Endothelial cell of umbilical vein (primary cell): ENCODE data around the gene SWT1. TPM values are rescaled to one million over a fixed set of nuclear protein-coding genes. Genes with fewer than 3 reads are reported as not detected.

Source experiments
- BruUV-seq: library from RNA; stranded (reverse); fragments of 400-500 nt; replicated peaks from 2 replicates; lab custom pipeline; 2021; lab: Mats Ljungman, UMichigan
- CTCF ChIA-PET: fragments of 300-600, 350-600 bp; sonication (Branson Sonifier 250); formaldehyde crosslinking; loops from one replicate; lab custom pipeline; 2021; ENCODE audit warnings: antibody characterized with exemption, inconsistent platforms; lab: Charles Lee
- POLR2A ChIA-PET: fragments of 300-600, 350-600 bp; sonication (Branson Sonifier 250); formaldehyde crosslinking; loops from one replicate; lab custom pipeline; 2021; ENCODE audit warnings: antibody characterized with exemption, inconsistent platforms; lab: Charles Lee
- DNase-seq: peaks from one replicate; pipeline ENCODE4 v3.0.0-alpha.2; 2011; ENCODE audit warnings: low read depth, low spot score
- FAIRE-seq: peaks from 2 replicates; lab custom pipeline; 2011; peaks lifted over from hg19 to GRCh38; lab: Jason Lieb, UNC
- H2AFZ ChIP-seq: 2 replicates; pipeline ENCODE4 v1.6.0; 2012; ENCODE audit warnings: low read depth, low read length, control low read depth, inconsistent platforms
- H3K27ac ChIP-seq: 2 replicates; pipeline ENCODE4 v1.5.1; 2011; ENCODE audit warnings: low read depth, mild to moderate bottlenecking, control low read depth, low read length, moderate library complexity; ENCODE audit not compliant: insufficient read depth
- H3K27me3 ChIP-seq, 2 experiments: 2 replicates each; pipeline versions ENCODE4 v1.6.0 to v1.6.1; 2011; ENCODE audit warnings: low read length in 2 of 2, mixed read lengths in 1 of 2; ENCODE audit not compliant: control insufficient read depth in 2 of 2, insufficient read depth in 2 of 2
- H3K36me3 ChIP-seq, 2 experiments: 2 replicates in 1 of 2; 3 replicates in 1 of 2; pipeline ENCODE4 v1.5.1; 2011; ENCODE audit warnings: low read length in 2 of 2, mild to moderate bottlenecking in 1 of 2, moderate library complexity in 1 of 2; ENCODE audit not compliant: control insufficient read depth in 2 of 2, insufficient read depth in 2 of 2; ENCODE audit errors: extremely low read depth in 1 of 2
- H3K4me1 ChIP-seq: 3 replicates; pipeline ENCODE4 v1.5.1; 2011; ENCODE audit warnings: mild to moderate bottlenecking, low read length; ENCODE audit not compliant: control insufficient read depth, insufficient read depth; ENCODE audit errors: extremely low read depth
- H3K4me2 ChIP-seq: 2 replicates; pipeline ENCODE4 v1.6.1; 2011; ENCODE audit warnings: low read length, control low read depth, mixed read lengths; ENCODE audit not compliant: insufficient read depth
- H3K4me3 ChIP-seq, 3 experiments: fragments of 200-600 bp in 1 of 3; sonication (generic), shearing (Covaris generic) in 1 of 3; replicated peaks in 1 of 3; 2 replicates each; pipeline ENCODE4 v1.5.1; 2011 to 2016; ENCODE audit warnings: control low read depth in 3 of 3, low read length in 3 of 3, mild to moderate bottlenecking in 2 of 3, inconsistent platforms in 1 of 3, low read depth in 1 of 3, moderate library complexity in 1 of 3; ENCODE audit not compliant: insufficient read depth in 1 of 3
- H3K79me2 ChIP-seq: 2 replicates; pipeline ENCODE4 v1.6.0; 2012; ENCODE audit warnings: low read length, inconsistent platforms; ENCODE audit not compliant: control insufficient read depth, insufficient read depth
- H3K9ac ChIP-seq: replicated peaks from 2 replicates; pipeline ENCODE3; 2011; ENCODE audit warnings: low read length, control low read depth; ENCODE audit not compliant: insufficient read depth; ENCODE audit errors: extremely low read depth
- H3K9me1 ChIP-seq: replicated peaks from 3 replicates; pipeline ENCODE4 v1.6.0; 2011; ENCODE audit warnings: mild to moderate bottlenecking, low read length; ENCODE audit not compliant: control insufficient read depth, insufficient read depth; ENCODE audit errors: extremely low read depth
- H3K9me3 ChIP-seq: replicated peaks from 2 replicates; pipeline ENCODE4 v1.5.1; 2012; ENCODE audit warnings: low read length, inconsistent platforms; ENCODE audit not compliant: control insufficient read depth, insufficient read depth
- H4K20me1 ChIP-seq: replicated peaks from 2 replicates; pipeline ENCODE3; 2011; ENCODE audit warnings: mild to moderate bottlenecking, low read length; ENCODE audit not compliant: control insufficient read depth, insufficient read depth; ENCODE audit errors: extremely low read depth
- CTCF ChIP-seq, 2 donors: IDR thresholded peaks; 1 replicate in 1 of 2; 2 replicates in 1 of 2; pipeline ENCODE4 v1.5.1; 2011; ENCODE audit warnings: low read length in 2 of 2, mild to moderate bottlenecking in 2 of 2, moderate library complexity in 2 of 2, control low read depth in 1 of 2, inconsistent platforms in 1 of 2, low read depth in 1 of 2; ENCODE audit not compliant: insufficient read depth in 1 of 2; ENCODE audit errors: extremely low read depth in 1 of 2
- EZH2 ChIP-seq: IDR thresholded peaks from 2 replicates; pipeline ENCODE4 v1.6.1; 2012; ENCODE audit warnings: borderline replicate concordance, low read depth, mild to moderate bottlenecking, moderate library complexity, low read length, inconsistent platforms; ENCODE audit not compliant: severe bottlenecking
- FOS ChIP-seq: IDR thresholded peaks from 2 replicates; pipeline ENCODE4 v1.6.1; 2011; ENCODE audit warnings: mild to moderate bottlenecking, low read length, moderate library complexity, borderline replicate concordance; ENCODE audit not compliant: insufficient read depth
- GATA2 ChIP-seq: IDR thresholded peaks from 2 replicates; pipeline ENCODE4 v1.7.0; 2011; ENCODE audit warnings: low read depth, mild to moderate bottlenecking, moderate library complexity, mixed read lengths, low read length; ENCODE audit not compliant: insufficient read length, insufficient read depth
- JUN ChIP-seq: IDR thresholded peaks from 2 replicates; pipeline ENCODE4 v1.6.1; 2011; ENCODE audit warnings: borderline replicate concordance, low read depth; ENCODE audit not compliant: insufficient read length, insufficient read depth
- MAX ChIP-seq: IDR thresholded peaks from 2 replicates; pipeline ENCODE4 v1.6.1; 2011; ENCODE audit not compliant: insufficient read depth, insufficient read length
- MYC ChIP-seq: IDR thresholded peaks from one replicate; pipeline ENCODE4 v1.6.1; 2011; ENCODE audit warnings: mild to moderate bottlenecking, low read depth, low read length
- POLR2A ChIP-seq: IDR thresholded peaks from 2 replicates; pipeline ENCODE4 v1.6.1; 2012; ENCODE audit warnings: low read depth, mild to moderate bottlenecking, control low read depth, low read length
- POLR2AphosphoS5 ChIP-seq: IDR thresholded peaks from 2 replicates; pipeline ENCODE4 v1.6.1; 2012; ENCODE audit warnings: low read depth, mild to moderate bottlenecking, control low read depth, low read length, moderate library complexity; ENCODE audit not compliant: insufficient read depth
- dilution Hi-C: fragments of 300-500 bp; cut with MboI; formaldehyde crosslinking; loops from one replicate; pipeline ENCODE4 v1.15.0; 2019; ENCODE audit warnings: low sequenced_read_pairs; ENCODE audit not compliant: extremely low pct_ligation_motif_present
- intact Hi-C: fragments of 100-400 bp; cut with micrococcal nuclease; formaldehyde crosslinking; loops from one replicate; pipeline ENCODE4 v1.10.0; 2022
- polyA plus RNA-seq, 4 experiments: library from polyadenylated mRNA; depleted of rRNA in 3 of 4; stranded (reverse) in 3 of 4; unstranded in 1 of 4; fragments of >200 nt; gene quantifications; 2 replicates each; pipeline versions ENCODE4 v1.2.1 to v1.2.3, GENCODE V29; 2011 to 2012; ENCODE audit warnings: missing spikeins in 1 of 4
- total RNA-seq: library from RNA; stranded (reverse); gene quantifications from 2 replicates; pipeline ENCODE4 v1.2.3, GENCODE V29; 2021

SWT1 gene
- total and polyA plus RNA-seq, 2 donors (not counting 3 experiments of a cell fraction or from before 2014, with no cell fraction given), result 1.0 to 4.3 TPM

- peaks cover 0 to 3% of the 10 kb centered on the region in 2 experiments for H3K36me3 ChIP-seq
- H3K9ac ChIP-seq, result peak overlapping the region; percentile 91
- peak overlapping the region; percentile 94 for H3K4me2 ChIP-seq
- dilution Hi-C loops (no loop called here), intact Hi-C loops (loop anchor here (5.0 kb wide), 1 partner anchor 517 kb away; no protein-coding TSS in a partner anchor)
- peak; percentile 2 for DNase-seq
- H2AFZ ChIP-seq, result no peak overlapping the region
- TF ChIP-seq MYC, result no peak
- no peak for TF ChIP-seq FOS
- no peak for TF ChIP-seq POLR2A
- no peak for TF ChIP-seq MAX
- no peak for TF ChIP-seq CTCF (IDR thresholded peaks at IDR 0.05; ENCODE audit: extremely low read depth in 1 of 2, insufficient read depth in 1 of 2, low read depth in 1 of 2, low read length in 2 of 2)
- no peak for TF ChIP-seq EZH2
- TF ChIP-seq POLR2AphosphoS5, result no peak
- no peak for TF ChIP-seq GATA2
- no peak for TF ChIP-seq JUN
- H3K27me3 ChIP-seq, result no peaks in the 10 kb centered on the region
- H4K20me1 ChIP-seq, result no peaks in the 10 kb centered on the region
- FAIRE-seq, result no peak
- ChIA-PET CTCF (interaction anchor here (2.0 kb wide), 1 partner anchor 15 kb away, joined by 15 read pairs; no protein-coding TSS in a partner anchor), POLR2A (no interaction called here)
- no peak overlapping the region for H3K27ac ChIP-seq
- peaks cover 19% of the 10 kb centered on the region for H3K4me1 ChIP-seq
- no TSS peak for BruUV-seq
- H3K9me3 ChIP-seq, result no peaks in the 10 kb centered on the region
- H3K4me3 ChIP-seq, result peak overlapping the region in 1 of 3 experiments; percentile 95
- peaks cover 8% of the 10 kb centered on the region for H3K79me2 ChIP-seq
- no peaks in the 10 kb centered on the region for H3K9me1 ChIP-seq
Observed at GRCh38 chr1:185154912-185155513, 2.0 kb upstream of the SWT1 start.
